ENCODE data around the gene FGF14. TPM values are rescaled to one million over a fixed set of nuclear protein-coding genes. Genes with fewer than 3 reads are reported as not detected.

FGF14 gene
- polyA plus RNA-seq (2013), result not detected

GRCh38 chr13:102401766-102402165, at the start of gene FGF14:
FGF14 (minus strand) TSS chr13:102402048.
- 15% methylated on average over 5 of the region's 6 CpGs for WGBS (ENCODE audit: insufficient coverage)
- Histone ChIP-seq H3K27ac (ENCODE audit: insufficient read depth in 1 of 2, low read depth in 1 of 2, low read length in 2 of 2, poor library complexity in 1 of 2, severe bottlenecking in 2 of 2) (no peak within 1 kb of the TSS), H3K4me3 (ENCODE audit: control insufficient read depth in 1 of 7, extremely low read depth in 1 of 7, insufficient read depth in 4 of 7, low read depth in 2 of 7, low read length in 6 of 7) (peak within 1 kb of the TSS in 4 of 7 experiments; percentile 17 to 67 (median 55)), H3K9me3 (ENCODE audit: control extremely low read depth in 1 of 5, control insufficient read depth in 4 of 5, insufficient read depth in 2 of 5, low read depth in 1 of 5, low read length in 4 of 5) (peaks cover 0 to 1% (median 0%) of the 10 kb centered on the region in 5 experiments), H3K27me3 (replicated peaks in 2 of 5; ENCODE audit: control insufficient read depth in 4 of 5, insufficient read depth in 5 of 5, low read length in 4 of 5) (peaks cover 27 to 83% (median 44%) of the 10 kb centered on the region in 5 experiments), H3K4me1 (ENCODE audit: control extremely low read depth in 1 of 4, control insufficient read depth in 4 of 4, insufficient read depth in 4 of 4, low read length in 3 of 4) (peaks cover 0 to 22% (median 11%) of the 10 kb centered on the region in 4 experiments), H3K36me3 (ENCODE audit: control insufficient read depth in 4 of 4, insufficient read depth in 4 of 4, low read length in 3 of 4) (no peaks in the 10 kb centered on the region)
- no peak for DNase-seq
- ChIA-PET CTCF (no interaction called here), POLR2A (no interaction called here)

GRCh38 chr13:102443249-102443648, 41.4 kb upstream of the FGF14 start:
- H3K9me3 ChIP-seq (ENCODE audit: control extremely low read depth in 1 of 5, control insufficient read depth in 4 of 5, insufficient read depth in 2 of 5, low read depth in 1 of 5, low read length in 4 of 5), result no peaks in the 10 kb centered on the region
- ChIA-PET CTCF (interaction anchor here (1.2 kb wide), 1 partner anchor 14 kb away, joined by 3 read pairs; no protein-coding TSS in a partner anchor), POLR2A (interaction anchor here (0.6 kb wide), 1 partner anchor 12 kb away, joined by 3 read pairs; no protein-coding TSS in a partner anchor)
- peaks cover 0 to 2% (median 0%) of the 10 kb centered on the region in 5 experiments for H3K27me3 ChIP-seq (replicated peaks in 2 of 5; ENCODE audit: control insufficient read depth in 4 of 5, insufficient read depth in 5 of 5, low read length in 4 of 5)
- no peaks in the 10 kb centered on the region for H3K4me1 ChIP-seq (ENCODE audit: control extremely low read depth in 1 of 4, control insufficient read depth in 4 of 4, insufficient read depth in 4 of 4, low read length in 3 of 4)
- 83% methylated on average over 1 of the region's 1 CpG for WGBS (ENCODE audit: insufficient coverage)
- DNase-seq, result no peak
- H3K4me3 ChIP-seq (ENCODE audit: control insufficient read depth in 1 of 7, extremely low read depth in 1 of 7, insufficient read depth in 4 of 7, low read depth in 2 of 7, low read length in 6 of 7), result no peak overlapping the region
- H3K27ac ChIP-seq (ENCODE audit: insufficient read depth in 1 of 2, low read depth in 1 of 2, low read length in 2 of 2, poor library complexity in 1 of 2, severe bottlenecking in 2 of 2), result no peak overlapping the region
- H3K36me3 ChIP-seq (ENCODE audit: control insufficient read depth in 4 of 4, insufficient read depth in 4 of 4, low read length in 3 of 4), result no peaks in the 10 kb centered on the region

- Histone ChIP-seq H3K36me3 (ENCODE audit: control insufficient read depth in 4 of 4, insufficient read depth in 4 of 4, low read length in 3 of 4) (no peaks in the 10 kb centered on the region), H3K4me3 (ENCODE audit: control insufficient read depth in 1 of 7, extremely low read depth in 1 of 7, insufficient read depth in 4 of 7, low read depth in 2 of 7, low read length in 6 of 7) (no peak overlapping the region), H3K27me3 (replicated peaks in 2 of 5; ENCODE audit: control insufficient read depth in 4 of 5, insufficient read depth in 5 of 5, low read length in 4 of 5) (peaks cover 0 to 2% (median 0%) of the 10 kb centered on the region in 5 experiments), H3K4me1 (ENCODE audit: control extremely low read depth in 1 of 4, control insufficient read depth in 4 of 4, insufficient read depth in 4 of 4, low read length in 3 of 4) (no peaks in the 10 kb centered on the region), H3K9me3 (ENCODE audit: control extremely low read depth in 1 of 5, control insufficient read depth in 4 of 5, insufficient read depth in 2 of 5, low read depth in 1 of 5, low read length in 4 of 5) (no peaks in the 10 kb centered on the region), H3K27ac (ENCODE audit: insufficient read depth in 1 of 2, low read depth in 1 of 2, low read length in 2 of 2, poor library complexity in 1 of 2, severe bottlenecking in 2 of 2) (no peak overlapping the region)
- CTCF ChIA-PET, result no interaction called here
- no peak for DNase-seq
- POLR2A ChIA-PET, result no interaction called here
These were observed 39.2 kb upstream of the FGF14 start for GRCh38 chr13:102441085-102441484.

DNA sequence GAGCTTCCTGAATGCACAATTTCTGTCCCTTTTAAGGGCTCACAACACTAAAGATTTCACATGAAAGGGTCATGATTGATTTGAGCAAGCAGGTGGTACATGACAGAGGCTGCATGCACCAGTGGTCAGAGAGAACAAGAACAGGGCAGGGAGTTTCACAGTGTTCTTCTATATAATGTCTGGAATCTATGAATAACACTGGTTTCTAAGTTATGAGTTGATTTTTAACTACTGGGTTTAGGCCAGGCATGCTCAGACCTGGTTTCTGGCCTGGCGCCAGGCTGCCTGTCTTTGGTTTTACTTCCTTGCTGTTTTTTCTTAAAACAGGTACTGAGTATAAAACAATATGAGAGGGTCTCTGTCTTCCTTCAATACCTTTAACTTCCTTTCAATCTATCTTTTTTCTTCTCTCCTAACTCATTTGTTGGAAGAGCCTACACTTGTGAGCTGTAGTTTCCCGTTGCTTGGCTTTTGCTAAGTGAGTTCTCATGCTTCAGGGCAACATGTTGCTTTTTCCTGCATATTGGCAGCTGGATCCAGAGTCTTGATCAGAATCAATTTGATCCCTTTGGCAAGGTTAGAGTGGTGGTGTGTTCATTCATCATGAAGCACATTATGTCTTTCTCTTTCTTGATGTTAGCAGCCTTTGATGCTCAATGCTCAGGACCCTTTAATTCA, 38.5 kb upstream of the FGF14 start:
- H3K27me3 ChIP-seq (replicated peaks in 2 of 5; ENCODE audit: control insufficient read depth in 4 of 5, insufficient read depth in 5 of 5, low read length in 4 of 5), result peaks cover 0 to 2% (median 0%) of the 10 kb centered on the region in 5 experiments
- H3K9me3 ChIP-seq (ENCODE audit: control extremely low read depth in 1 of 5, control insufficient read depth in 4 of 5, insufficient read depth in 2 of 5, low read depth in 1 of 5, low read length in 4 of 5), result peaks cover 0 to 3% (median 0%) of the 10 kb centered on the region in 5 experiments
- no peaks in the 10 kb centered on the region for H3K36me3 ChIP-seq (ENCODE audit: control insufficient read depth in 4 of 4, insufficient read depth in 4 of 4, low read length in 3 of 4)
- ChIA-PET CTCF (no interaction called here), POLR2A (no interaction called here)
- DNase-seq, result no peak
- no peaks in the 10 kb centered on the region for H3K4me1 ChIP-seq (ENCODE audit: control extremely low read depth in 1 of 4, control insufficient read depth in 4 of 4, insufficient read depth in 4 of 4, low read length in 3 of 4)
- 83% methylated on average over 1 of the region's 2 CpGs for WGBS (ENCODE audit: insufficient coverage)
- H3K27ac ChIP-seq (ENCODE audit: insufficient read depth in 1 of 2, low read depth in 1 of 2, low read length in 2 of 2, poor library complexity in 1 of 2, severe bottlenecking in 2 of 2), result no peak overlapping the region
- no peak overlapping the region for H3K4me3 ChIP-seq (ENCODE audit: control insufficient read depth in 1 of 7, extremely low read depth in 1 of 7, insufficient read depth in 4 of 7, low read depth in 2 of 7, low read length in 6 of 7)

DNA sequence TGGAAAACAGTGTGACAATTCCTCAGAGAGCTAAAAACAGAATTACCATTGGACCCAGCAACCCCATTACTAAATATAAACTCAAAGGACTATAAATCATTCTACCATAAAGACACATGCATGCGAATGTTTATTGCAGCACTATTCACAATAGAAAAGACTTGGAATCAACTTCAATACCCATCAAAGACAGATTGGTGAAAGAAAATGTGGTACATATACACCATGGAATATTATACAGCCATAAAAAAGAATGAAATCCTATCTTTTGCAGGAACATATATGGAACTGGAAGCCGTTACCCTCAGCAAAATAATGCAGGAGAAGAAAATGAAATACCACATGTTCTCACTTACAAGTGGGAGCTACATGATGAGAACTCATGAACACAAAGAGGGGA, 20.8 kb upstream of the FGF14 start:
- H3K27ac ChIP-seq (ENCODE audit: insufficient read depth in 1 of 2, low read depth in 1 of 2, low read length in 2 of 2, poor library complexity in 1 of 2, severe bottlenecking in 2 of 2), result no peak overlapping the region
- ChIA-PET CTCF (no interaction called here), POLR2A (no interaction called here)
- no peaks in the 10 kb centered on the region for H3K27me3 ChIP-seq (replicated peaks in 2 of 5; ENCODE audit: control insufficient read depth in 4 of 5, insufficient read depth in 5 of 5, low read length in 4 of 5)
- H3K4me1 ChIP-seq (ENCODE audit: control extremely low read depth in 1 of 4, control insufficient read depth in 4 of 4, insufficient read depth in 4 of 4, low read length in 3 of 4), result no peaks in the 10 kb centered on the region
- WGBS (ENCODE audit: insufficient coverage), result no CpG with 5 or more reads among the region's 2 CpGs
- DNase-seq, result no peak
- H3K36me3 ChIP-seq (ENCODE audit: control insufficient read depth in 4 of 4, insufficient read depth in 4 of 4, low read length in 3 of 4), result no peaks in the 10 kb centered on the region
- peaks cover 0 to 22% (median 0%) of the 10 kb centered on the region in 5 experiments for H3K9me3 ChIP-seq (ENCODE audit: control extremely low read depth in 1 of 5, control insufficient read depth in 4 of 5, insufficient read depth in 2 of 5, low read depth in 1 of 5, low read length in 4 of 5)
- no peak overlapping the region for H3K4me3 ChIP-seq (ENCODE audit: control insufficient read depth in 1 of 7, extremely low read depth in 1 of 7, insufficient read depth in 4 of 7, low read depth in 2 of 7, low read length in 6 of 7)

GRCh38 chr13:102405499-102406100, 3.8 kb upstream of the FGF14 start:
- H3K4me1 ChIP-seq (ENCODE audit: control extremely low read depth in 1 of 4, control insufficient read depth in 4 of 4, insufficient read depth in 4 of 4, low read length in 3 of 4), result peaks cover 0 to 11% (median 4%) of the 10 kb centered on the region in 4 experiments
- no peak overlapping the region for H3K4me3 ChIP-seq (ENCODE audit: control insufficient read depth in 1 of 7, extremely low read depth in 1 of 7, insufficient read depth in 4 of 7, low read depth in 2 of 7, low read length in 6 of 7)
- H3K36me3 ChIP-seq (ENCODE audit: control insufficient read depth in 4 of 4, insufficient read depth in 4 of 4, low read length in 3 of 4), result no peaks in the 10 kb centered on the region
- ChIA-PET CTCF (no interaction called here), POLR2A (no interaction called here)
- H3K9me3 ChIP-seq (ENCODE audit: control extremely low read depth in 1 of 5, control insufficient read depth in 4 of 5, insufficient read depth in 2 of 5, low read depth in 1 of 5, low read length in 4 of 5), result peaks cover 0 to 1% (median 0%) of the 10 kb centered on the region in 5 experiments
- WGBS (ENCODE audit: insufficient coverage), result 80% methylated on average over 2 of the region's 3 CpGs
- H3K27ac ChIP-seq (ENCODE audit: insufficient read depth in 1 of 2, low read depth in 1 of 2, low read length in 2 of 2, poor library complexity in 1 of 2, severe bottlenecking in 2 of 2), result no peak overlapping the region
- H3K27me3 ChIP-seq (replicated peaks in 2 of 5; ENCODE audit: control insufficient read depth in 4 of 5, insufficient read depth in 5 of 5, low read length in 4 of 5), result peaks cover 14 to 50% (median 31%) of the 10 kb centered on the region in 5 experiments
- DNase-seq, result peak in 2 of 3 donors; percentile 44 to 48

DNA sequence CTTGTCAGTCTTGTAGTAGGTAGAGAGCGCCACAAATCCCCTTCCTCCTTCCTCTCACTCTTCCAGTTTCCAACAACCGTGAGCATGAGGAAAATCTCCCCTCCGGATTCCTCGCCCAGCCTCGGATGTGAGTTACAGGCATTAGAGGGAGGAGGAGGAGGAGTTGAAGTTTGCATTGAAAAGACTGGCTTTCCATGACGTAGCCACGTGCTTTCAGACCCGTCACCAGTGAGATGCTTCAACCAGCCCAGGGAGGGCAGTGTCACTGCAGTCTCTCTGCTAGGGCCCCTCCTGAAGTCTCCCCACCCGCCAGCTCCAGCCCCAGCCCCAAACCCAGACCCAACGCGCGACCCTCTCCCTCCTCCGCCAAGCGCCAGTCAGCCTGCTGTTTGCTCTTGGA, 442 bp upstream of the FGF14 start:
- CTCF ChIA-PET, result no interaction called here
- WGBS (ENCODE audit: insufficient coverage), result no CpG with 5 or more reads among the region's 14 CpGs
- H3K27me3 ChIP-seq (replicated peaks in 2 of 5; ENCODE audit: control insufficient read depth in 4 of 5, insufficient read depth in 5 of 5, low read length in 4 of 5), result peaks cover 23 to 78% (median 42%) of the 10 kb centered on the region in 5 experiments
- H3K9me3 ChIP-seq (ENCODE audit: control extremely low read depth in 1 of 5, control insufficient read depth in 4 of 5, insufficient read depth in 2 of 5, low read depth in 1 of 5, low read length in 4 of 5), result peaks cover 0 to 1% (median 0%) of the 10 kb centered on the region in 5 experiments
- peak; percentile 38 to 58 (median 40) for DNase-seq
- H3K27ac ChIP-seq (ENCODE audit: insufficient read depth in 1 of 2, low read depth in 1 of 2, low read length in 2 of 2, poor library complexity in 1 of 2, severe bottlenecking in 2 of 2), result no peak overlapping the region
- POLR2A ChIA-PET, result no interaction called here
- H3K4me1 ChIP-seq (ENCODE audit: control extremely low read depth in 1 of 4, control insufficient read depth in 4 of 4, insufficient read depth in 4 of 4, low read length in 3 of 4), result peaks cover 0 to 22% (median 11%) of the 10 kb centered on the region in 4 experiments
- no peaks in the 10 kb centered on the region for H3K36me3 ChIP-seq (ENCODE audit: control insufficient read depth in 4 of 4, insufficient read depth in 4 of 4, low read length in 3 of 4)
- H3K4me3 ChIP-seq (ENCODE audit: control insufficient read depth in 1 of 7, extremely low read depth in 1 of 7, insufficient read depth in 4 of 7, low read depth in 2 of 7, low read length in 6 of 7), result peak overlapping the region in 1 of 7 experiments; percentile 32
